HS-5 (cell line): Measurements from ENCODE around the gene LGALS14.

Source experiments
- DNase-seq: peaks from one replicate; pipeline ENCODE4 v3.0.0-alpha.2; 2012; ENCODE audit warnings: low read depth

LGALS14 gene

GRCh38 chr19:39746836-39747529 lies 42.7 kb downstream of the LGALS14 start:
- no peak for DNase-seq

- DNase-seq = no peak
These were observed 45.7 kb downstream of the LGALS14 start for GRCh38 chr19:39749981-39750380.

GRCh38 chr19:39752390-39752789 lies 48.1 kb downstream of the LGALS14 start:
- DNase-seq = no peak

DNA sequence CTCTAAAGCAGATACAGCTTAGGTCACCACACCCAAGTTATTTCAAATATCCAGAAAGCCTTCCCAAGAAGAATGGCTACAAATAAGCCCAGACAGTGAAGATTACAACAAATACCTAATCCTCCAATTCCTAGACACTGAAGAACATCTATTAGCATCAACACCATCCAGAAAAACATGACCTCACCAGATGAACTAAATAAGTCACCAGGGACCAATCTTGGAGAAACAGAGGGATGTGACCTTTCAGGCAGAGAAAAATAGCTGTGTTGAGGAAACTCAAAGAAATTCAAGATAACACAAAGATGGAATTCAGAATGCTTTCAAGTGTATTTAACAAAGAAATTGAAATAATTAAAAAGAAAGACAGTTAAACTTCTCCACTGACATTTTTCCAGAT lies 48.5 kb downstream of the LGALS14 start:
- DNase-seq = no peak

GRCh38 chr19:39754544-39754943 lies 50.3 kb downstream of the LGALS14 start:
- DNase-seq = no peak

- DNase-seq = no peak
These were observed 50.7 kb downstream of the LGALS14 start for GRCh38 chr19:39754971-39755370.
